Endothelial cell of umbilical vein (primary cell): ENCODE results near the gene CNIH1. TPM values are rescaled to one million over a fixed set of nuclear protein-coding genes. Genes with fewer than 3 reads are reported as not detected.

ENCODE experiments used
- BruUV-seq: library from RNA; stranded (reverse); fragments of 400-500 nt; replicated peaks from 2 replicates; lab custom pipeline; 2021; lab: Mats Ljungman, UMichigan
- CTCF ChIA-PET: fragments of 300-600, 350-600 bp; sonication (Branson Sonifier 250); formaldehyde crosslinking; loops from one replicate; lab custom pipeline; 2021; ENCODE audit warnings: antibody characterized with exemption, inconsistent platforms; lab: Charles Lee
- POLR2A ChIA-PET: fragments of 300-600, 350-600 bp; sonication (Branson Sonifier 250); formaldehyde crosslinking; loops from one replicate; lab custom pipeline; 2021; ENCODE audit warnings: antibody characterized with exemption, inconsistent platforms; lab: Charles Lee
- DNase-seq: peaks from one replicate; pipeline ENCODE4 v3.0.0-alpha.2; 2011; ENCODE audit warnings: low read depth, low spot score
- FAIRE-seq: peaks from 2 replicates; lab custom pipeline; 2011; peaks lifted over from hg19 to GRCh38; lab: Jason Lieb, UNC
- H2AFZ ChIP-seq: 2 replicates; pipeline ENCODE4 v1.6.0; 2012; ENCODE audit warnings: low read depth, low read length, control low read depth, inconsistent platforms
- H3K27ac ChIP-seq: 2 replicates; pipeline ENCODE4 v1.5.1; 2011; ENCODE audit warnings: low read depth, mild to moderate bottlenecking, control low read depth, low read length, moderate library complexity; ENCODE audit not compliant: insufficient read depth
- H3K27me3 ChIP-seq, 2 experiments: 2 replicates each; pipeline versions ENCODE4 v1.6.0 to v1.6.1; 2011; ENCODE audit warnings: low read length in 2 of 2, mixed read lengths in 1 of 2; ENCODE audit not compliant: control insufficient read depth in 2 of 2, insufficient read depth in 2 of 2
- H3K36me3 ChIP-seq, 2 experiments: 2 replicates in 1 of 2; 3 replicates in 1 of 2; pipeline ENCODE4 v1.5.1; 2011; ENCODE audit warnings: low read length in 2 of 2, mild to moderate bottlenecking in 1 of 2, moderate library complexity in 1 of 2; ENCODE audit not compliant: control insufficient read depth in 2 of 2, insufficient read depth in 2 of 2; ENCODE audit errors: extremely low read depth in 1 of 2
- H3K4me1 ChIP-seq: 3 replicates; pipeline ENCODE4 v1.5.1; 2011; ENCODE audit warnings: mild to moderate bottlenecking, low read length; ENCODE audit not compliant: control insufficient read depth, insufficient read depth; ENCODE audit errors: extremely low read depth
- H3K4me2 ChIP-seq: 2 replicates; pipeline ENCODE4 v1.6.1; 2011; ENCODE audit warnings: low read length, control low read depth, mixed read lengths; ENCODE audit not compliant: insufficient read depth
- H3K4me3 ChIP-seq, 3 experiments: fragments of 200-600 bp in 1 of 3; sonication (generic), shearing (Covaris generic) in 1 of 3; replicated peaks in 1 of 3; 2 replicates each; pipeline ENCODE4 v1.5.1; 2011 to 2016; ENCODE audit warnings: control low read depth in 3 of 3, low read length in 3 of 3, mild to moderate bottlenecking in 2 of 3, inconsistent platforms in 1 of 3, low read depth in 1 of 3, moderate library complexity in 1 of 3; ENCODE audit not compliant: insufficient read depth in 1 of 3
- H3K79me2 ChIP-seq: 2 replicates; pipeline ENCODE4 v1.6.0; 2012; ENCODE audit warnings: low read length, inconsistent platforms; ENCODE audit not compliant: control insufficient read depth, insufficient read depth
- H3K9ac ChIP-seq: replicated peaks from 2 replicates; pipeline ENCODE3; 2011; ENCODE audit warnings: low read length, control low read depth; ENCODE audit not compliant: insufficient read depth; ENCODE audit errors: extremely low read depth
- H3K9me1 ChIP-seq: replicated peaks from 3 replicates; pipeline ENCODE4 v1.6.0; 2011; ENCODE audit warnings: mild to moderate bottlenecking, low read length; ENCODE audit not compliant: control insufficient read depth, insufficient read depth; ENCODE audit errors: extremely low read depth
- H3K9me3 ChIP-seq: replicated peaks from 2 replicates; pipeline ENCODE4 v1.5.1; 2012; ENCODE audit warnings: low read length, inconsistent platforms; ENCODE audit not compliant: control insufficient read depth, insufficient read depth
- H4K20me1 ChIP-seq: replicated peaks from 2 replicates; pipeline ENCODE3; 2011; ENCODE audit warnings: mild to moderate bottlenecking, low read length; ENCODE audit not compliant: control insufficient read depth, insufficient read depth; ENCODE audit errors: extremely low read depth
- EZH2 ChIP-seq: IDR thresholded peaks from 2 replicates; pipeline ENCODE4 v1.6.1; 2012; ENCODE audit warnings: borderline replicate concordance, low read depth, mild to moderate bottlenecking, moderate library complexity, low read length, inconsistent platforms; ENCODE audit not compliant: severe bottlenecking
- FOS ChIP-seq: IDR thresholded peaks from 2 replicates; pipeline ENCODE4 v1.6.1; 2011; ENCODE audit warnings: mild to moderate bottlenecking, low read length, moderate library complexity, borderline replicate concordance; ENCODE audit not compliant: insufficient read depth
- GATA2 ChIP-seq: IDR thresholded peaks from 2 replicates; pipeline ENCODE4 v1.7.0; 2011; ENCODE audit warnings: low read depth, mild to moderate bottlenecking, moderate library complexity, mixed read lengths, low read length; ENCODE audit not compliant: insufficient read length, insufficient read depth
- JUN ChIP-seq: IDR thresholded peaks from 2 replicates; pipeline ENCODE4 v1.6.1; 2011; ENCODE audit warnings: borderline replicate concordance, low read depth; ENCODE audit not compliant: insufficient read length, insufficient read depth
- MYC ChIP-seq: IDR thresholded peaks from one replicate; pipeline ENCODE4 v1.6.1; 2011; ENCODE audit warnings: mild to moderate bottlenecking, low read depth, low read length
- POLR2A ChIP-seq: IDR thresholded peaks from 2 replicates; pipeline ENCODE4 v1.6.1; 2012; ENCODE audit warnings: low read depth, mild to moderate bottlenecking, control low read depth, low read length
- POLR2AphosphoS5 ChIP-seq: IDR thresholded peaks from 2 replicates; pipeline ENCODE4 v1.6.1; 2012; ENCODE audit warnings: low read depth, mild to moderate bottlenecking, control low read depth, low read length, moderate library complexity; ENCODE audit not compliant: insufficient read depth
- dilution Hi-C: fragments of 300-500 bp; cut with MboI; formaldehyde crosslinking; loops from one replicate; pipeline ENCODE4 v1.15.0; 2019; ENCODE audit warnings: low sequenced_read_pairs; ENCODE audit not compliant: extremely low pct_ligation_motif_present
- intact Hi-C: fragments of 100-400 bp; cut with micrococcal nuclease; formaldehyde crosslinking; loops from one replicate; pipeline ENCODE4 v1.10.0; 2022
- polyA plus RNA-seq, 4 experiments: library from polyadenylated mRNA; depleted of rRNA in 3 of 4; stranded (reverse) in 3 of 4; unstranded in 1 of 4; fragments of >200 nt; gene quantifications; 2 replicates each; pipeline versions ENCODE4 v1.2.1 to v1.2.3, GENCODE V29; 2011 to 2012; ENCODE audit warnings: missing spikeins in 1 of 4
- total RNA-seq: library from RNA; stranded (reverse); gene quantifications from 2 replicates; pipeline ENCODE4 v1.2.3, GENCODE V29; 2021
- TF ChIP-seq, protein P1 (sequence below), 2 donors: IDR thresholded peaks; 1 replicate in 1 of 2; 2 replicates in 1 of 2; pipeline ENCODE4 v1.5.1; 2011; ENCODE audit warnings: low read length in 2 of 2, mild to moderate bottlenecking in 2 of 2, moderate library complexity in 2 of 2, control low read depth in 1 of 2, inconsistent platforms in 1 of 2, low read depth in 1 of 2; ENCODE audit not compliant: insufficient read depth in 1 of 2; ENCODE audit errors: extremely low read depth in 1 of 2
- TF ChIP-seq, protein P2 (sequence below): IDR thresholded peaks from 2 replicates; pipeline ENCODE4 v1.6.1; 2011; ENCODE audit not compliant: insufficient read depth, insufficient read length

The CNIH1 gene
- total and polyA plus RNA-seq, 2 donors (not counting 3 experiments of a cell fraction or from before 2014, with no cell fraction given): 125 to 328 TPM

DNA sequence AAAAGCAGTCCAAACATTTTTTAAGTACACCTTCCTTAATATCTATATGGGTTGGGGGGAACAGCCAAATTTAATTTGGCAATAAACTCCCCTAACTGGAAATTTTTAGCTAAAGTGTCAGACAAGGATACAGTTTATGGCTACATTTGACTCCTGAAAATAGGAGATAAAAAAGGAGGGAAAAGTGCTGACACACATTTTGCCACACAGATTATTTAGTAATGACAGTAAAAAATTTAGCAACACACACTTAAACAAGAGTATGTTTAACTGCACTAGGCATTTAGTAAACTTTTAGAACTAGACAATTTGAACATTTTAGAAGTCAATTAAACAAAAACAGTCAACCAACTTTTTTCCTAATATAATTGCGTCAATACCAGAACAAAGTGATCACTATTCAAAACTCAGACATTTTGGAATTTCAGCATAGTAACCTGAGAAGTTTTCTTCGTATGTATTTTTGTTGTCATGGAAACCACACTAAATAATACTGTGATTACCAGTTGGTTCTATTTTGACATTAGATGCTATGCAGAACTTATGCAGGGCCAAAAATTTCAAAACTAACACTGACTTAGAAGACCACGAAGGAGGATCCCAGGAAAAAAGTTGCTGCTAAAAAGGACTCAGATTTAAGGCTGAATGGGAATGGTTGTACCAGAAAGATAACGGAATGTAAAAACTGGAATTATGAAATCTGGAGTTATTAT, 34.2 kb upstream of the CNIH1 start:
- H2AFZ ChIP-seq: no peak overlapping the region
- no peak overlapping the region for H3K9ac ChIP-seq
- intact Hi-C loops (no loop called here), dilution Hi-C loops (no loop called here)
- peaks cover 0 to 2% of the 10 kb centered on the region in 2 experiments for H3K36me3 ChIP-seq
- no peak overlapping the region for H3K4me3 ChIP-seq
- no peaks in the 10 kb centered on the region for H4K20me1 ChIP-seq
- H3K27me3 ChIP-seq: no peaks in the 10 kb centered on the region
- no peaks in the 10 kb centered on the region for H3K79me2 ChIP-seq
- DNase-seq (no peak), FAIRE-seq (no peak)
- no peaks in the 10 kb centered on the region for H3K9me3 ChIP-seq
- H3K4me2 ChIP-seq: no peak overlapping the region
- no peak overlapping the region for H3K27ac ChIP-seq
- TF ChIP-seq MYC: no peak
- TF ChIP-seq FOS: no peak
- no peak for TF ChIP-seq JUN
- TF ChIP-seq EZH2: no peak
- no peak for TF ChIP-seq POLR2A
- no peak for TF ChIP-seq GATA2
- TF ChIP-seq, protein P1, sequence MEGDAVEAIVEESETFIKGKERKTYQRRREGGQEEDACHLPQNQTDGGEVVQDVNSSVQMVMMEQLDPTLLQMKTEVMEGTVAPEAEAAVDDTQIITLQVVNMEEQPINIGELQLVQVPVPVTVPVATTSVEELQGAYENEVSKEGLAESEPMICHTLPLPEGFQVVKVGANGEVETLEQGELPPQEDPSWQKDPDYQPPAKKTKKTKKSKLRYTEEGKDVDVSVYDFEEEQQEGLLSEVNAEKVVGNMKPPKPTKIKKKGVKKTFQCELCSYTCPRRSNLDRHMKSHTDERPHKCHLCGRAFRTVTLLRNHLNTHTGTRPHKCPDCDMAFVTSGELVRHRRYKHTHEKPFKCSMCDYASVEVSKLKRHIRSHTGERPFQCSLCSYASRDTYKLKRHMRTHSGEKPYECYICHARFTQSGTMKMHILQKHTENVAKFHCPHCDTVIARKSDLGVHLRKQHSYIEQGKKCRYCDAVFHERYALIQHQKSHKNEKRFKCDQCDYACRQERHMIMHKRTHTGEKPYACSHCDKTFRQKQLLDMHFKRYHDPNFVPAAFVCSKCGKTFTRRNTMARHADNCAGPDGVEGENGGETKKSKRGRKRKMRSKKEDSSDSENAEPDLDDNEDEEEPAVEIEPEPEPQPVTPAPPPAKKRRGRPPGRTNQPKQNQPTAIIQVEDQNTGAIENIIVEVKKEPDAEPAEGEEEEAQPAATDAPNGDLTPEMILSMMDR (IDR thresholded peaks at IDR 0.05; ENCODE audit: extremely low read depth in 1 of 2, insufficient read depth in 1 of 2, low read depth in 1 of 2, low read length in 2 of 2): no peak
- TF ChIP-seq, protein P2, sequence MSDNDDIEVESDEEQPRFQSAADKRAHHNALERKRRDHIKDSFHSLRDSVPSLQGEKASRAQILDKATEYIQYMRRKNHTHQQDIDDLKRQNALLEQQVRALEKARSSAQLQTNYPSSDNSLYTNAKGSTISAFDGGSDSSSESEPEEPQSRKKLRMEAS: no peak
- no peak for TF ChIP-seq POLR2AphosphoS5
- BruUV-seq: no TSS peak
- H3K9me1 ChIP-seq: no peaks in the 10 kb centered on the region
- H3K4me1 ChIP-seq: no peaks in the 10 kb centered on the region
- POLR2A ChIA-PET: no interaction called here
- CTCF ChIA-PET: no interaction called here
